Left lung (tissue), 10 donors: Measurements from ENCODE around the gene MAP1LC3C. TPM values are rescaled to one million over a fixed set of nuclear protein-coding genes. Genes with fewer than 3 reads are reported as not detected.

Experiments
- ATAC-seq: fragments of 200-7000 bp; cut with Tn5 transposase; one replicate; pipeline ENCODE4 v1.9.1; 2020; ENCODE audit warnings: moderate library complexity
- DNase-seq, 4 donors: peaks; one replicate each; pipeline ENCODE4 v3.0.0-alpha.2; 2013 to 2020
- H3K27ac ChIP-seq, 2 donors: fragments of 200-600 bp; sonication (generic) in 1 of 2; one replicate each; pipeline versions ENCODE4 v1.5.0 to v1.8.0; 2020 to 2021
- H3K27me3 ChIP-seq, 2 donors: fragments of 200-600 bp; sonication (generic) in 1 of 2; one replicate each; pipeline versions ENCODE4 v1.5.0 to v1.8.0; 2020 to 2021
- H3K36me3 ChIP-seq, 2 donors: fragments of 200-600 bp; sonication (generic) in 1 of 2; one replicate each; pipeline versions ENCODE4 v1.5.0 to v1.8.0; 2020 to 2021
- H3K4me1 ChIP-seq, 2 donors: fragments of 200-600 bp; one replicate each; pipeline ENCODE4 v1.8.0; 2021
- H3K4me3 ChIP-seq, 2 donors: fragments of 200-600 bp; sonication (generic) in 1 of 2; one replicate each; pipeline versions ENCODE4 v1.5.0 to v1.8.0; 2020 to 2021; ENCODE audit warnings: mild to moderate bottlenecking in 1 of 2
- H3K9me3 ChIP-seq, 2 donors: fragments of 200-600 bp; sonication (generic) in 1 of 2; one replicate each; pipeline versions ENCODE4 v1.5.0 to v1.8.0; 2020 to 2021
- CTCF ChIP-seq, 2 donors: fragments of 200-600 bp; sonication (generic) in 1 of 2; IDR thresholded peaks; one replicate each; pipeline versions ENCODE4 v1.5.0 to v1.8.0; 2021; ENCODE audit warnings: antibody characterized with exemption in 2 of 2
- intact Hi-C, 2 donors: fragments of 100-400 bp; cut with DNase I; formaldehyde crosslinking; loops; one replicate each; pipeline versions ENCODE4 v1.11.2 to v1.14.2; 2022
- polyA plus RNA-seq, 6 donors: library from polyadenylated mRNA; unstranded; fragments of 120-200 nt; gene quantifications; one replicate each; pipeline ENCODE4 v1.2.1, GENCODE V29; 2013; ENCODE audit not compliant: insufficient read length in 6 of 6
- total RNA-seq, 2 donors: library from RNA; stranded (reverse); fragmentation: NEBNext Ultra II Directional; extraction: Animal tissue kit (Norgen Biotek cat#: 25700); gene quantifications; one replicate each; pipeline ENCODE4 v1.2.1, GENCODE V29; 2021
- donor health status: DM: no; HTN: yes; CAD: no.
- donor health status: DM: no; HTN: no; CAD: no.

MAP1LC3C gene
- total and polyA plus RNA-seq, 8 donors, result 0.77 to 1.6 (median 1.1) TPM

- H3K27me3 ChIP-seq, result no peaks in the 10 kb centered on the region
- no peak for TF ChIP-seq CTCF (IDR thresholded peaks at IDR 0.05)
- no peaks in the 10 kb centered on the region for H3K36me3 ChIP-seq
- no peaks in the 10 kb centered on the region for H3K9me3 ChIP-seq
- no peaks in the 10 kb centered on the region for H3K4me1 ChIP-seq
- no peak overlapping the region for H3K4me3 ChIP-seq
- intact Hi-C loops, result loop anchor here in 1 of 2 donors (10.0 kb wide), 1 partner anchor 131 kb away; no protein-coding TSS in a partner anchor
- DNase-seq (no peak), ATAC-seq (no peak)
- H3K27ac ChIP-seq, result no peak overlapping the region
These were observed 26.8 kb upstream of the MAP1LC3C start for GRCh38 chr1:242025681-242026080.

- H3K4me1 ChIP-seq, result no peaks in the 10 kb centered on the region
- no peak for DNase-seq
These were observed 24.9 kb upstream of the MAP1LC3C start for GRCh38 chr1:242023805-242024204.

GRCh38 chr1:242019018-242019417 is 20.1 kb upstream of the MAP1LC3C start:
- intact Hi-C loops, result no loop called here
- ATAC-seq, result no peak

More at GRCh38 chr1:242023805-242024204, 24.9 kb upstream of the MAP1LC3C start:
- H3K4me3 ChIP-seq, result no peak overlapping the region
- intact Hi-C loops, result loop anchor here in 1 of 2 donors (10.0 kb wide), 1 partner anchor 129 kb away; no protein-coding TSS in a partner anchor
- TF ChIP-seq CTCF (IDR thresholded peaks at IDR 0.05), result no peak
- H3K36me3 ChIP-seq, result no peaks in the 10 kb centered on the region
- ATAC-seq, result no peak
- H3K9me3 ChIP-seq, result no peaks in the 10 kb centered on the region
- no peaks in the 10 kb centered on the region for H3K27me3 ChIP-seq
- H3K27ac ChIP-seq, result no peak overlapping the region

GRCh38 chr1:242017580-242018233 is 18.8 kb upstream of the MAP1LC3C start:
- intact Hi-C loops, result no loop called here
- peak; percentile 42 to 55 for TF ChIP-seq CTCF (IDR thresholded peaks at IDR 0.05)
- Histone ChIP-seq H3K9me3 (no peaks in the 10 kb centered on the region), H3K27ac (no peak overlapping the region), H3K27me3 (no peaks in the 10 kb centered on the region), H3K4me1 (no peaks in the 10 kb centered on the region), H3K36me3 (no peaks in the 10 kb centered on the region), H3K4me3 (no peak overlapping the region)
- ATAC-seq (peak; percentile 88), DNase-seq (peak in 2 of 4 donors; percentile 38 to 59)

More at GRCh38 chr1:242019018-242019417, 20.1 kb upstream of the MAP1LC3C start:
- H3K4me3 ChIP-seq, result no peak overlapping the region
- no peak for TF ChIP-seq CTCF (IDR thresholded peaks at IDR 0.05)
- no peaks in the 10 kb centered on the region for H3K36me3 ChIP-seq
- DNase-seq, result no peak
- no peaks in the 10 kb centered on the region for H3K9me3 ChIP-seq
- no peaks in the 10 kb centered on the region for H3K27me3 ChIP-seq
- H3K4me1 ChIP-seq, result no peaks in the 10 kb centered on the region
- H3K27ac ChIP-seq, result no peak overlapping the region

GRCh38 chr1:242016479-242016878 is 17.6 kb upstream of the MAP1LC3C start:
- intact Hi-C loops, result no loop called here

More at GRCh38 chr1:242016479-242016878, 17.6 kb upstream of the MAP1LC3C start:
- Histone ChIP-seq H3K36me3 (no peaks in the 10 kb centered on the region), H3K27me3 (no peaks in the 10 kb centered on the region), H3K9me3 (no peaks in the 10 kb centered on the region), H3K27ac (no peak overlapping the region), H3K4me3 (no peak overlapping the region), H3K4me1 (no peaks in the 10 kb centered on the region)
- ATAC-seq, result no peak
- no peak for TF ChIP-seq CTCF (IDR thresholded peaks at IDR 0.05)
- DNase-seq, result no peak
